Medulla oblongata (tissue), 1 donor: Measurements from ENCODE around the gene MAPK8.
"Not testable (repeated sequence)": the region's sequence is repeated elsewhere in the genome, so short reads cannot be mapped to it uniquely, and the experiment has no call there.

Source experiments
- DNase-seq: peaks from one replicate; pipeline ENCODE4 v3.0.0-alpha.2; 2015; ENCODE audit errors: extremely low spot score

The MAPK8 gene

GRCh38 chr10:48418189-48418788 is 111.8 kb downstream of the MAPK8 start:
- DNase-seq: peak; percentile 40

GRCh38 chr10:48419714-48420113 is 113.2 kb downstream of the MAPK8 start:
- DNase-seq: no peak

DNA sequence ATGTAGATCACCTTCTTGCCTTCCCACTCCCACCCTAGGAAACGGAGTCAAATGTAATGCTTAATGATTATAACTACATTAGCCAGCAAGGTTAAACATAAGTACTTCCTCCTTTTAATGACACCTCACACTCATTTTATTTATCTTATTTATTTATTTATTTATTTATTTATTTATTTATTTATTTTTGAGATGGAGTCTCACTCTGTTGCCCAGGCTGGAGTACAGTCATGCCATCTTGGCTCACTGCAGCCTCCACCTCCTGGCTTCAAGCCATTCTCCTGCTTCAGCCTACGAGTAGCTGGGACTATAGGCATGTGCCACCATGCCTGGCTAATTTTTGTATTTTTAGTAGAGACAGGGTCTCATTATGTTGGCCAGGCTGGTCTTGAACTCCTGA is 115.4 kb downstream of the MAPK8 start:
- DNase-seq: not testable (repeated sequence)

DNA sequence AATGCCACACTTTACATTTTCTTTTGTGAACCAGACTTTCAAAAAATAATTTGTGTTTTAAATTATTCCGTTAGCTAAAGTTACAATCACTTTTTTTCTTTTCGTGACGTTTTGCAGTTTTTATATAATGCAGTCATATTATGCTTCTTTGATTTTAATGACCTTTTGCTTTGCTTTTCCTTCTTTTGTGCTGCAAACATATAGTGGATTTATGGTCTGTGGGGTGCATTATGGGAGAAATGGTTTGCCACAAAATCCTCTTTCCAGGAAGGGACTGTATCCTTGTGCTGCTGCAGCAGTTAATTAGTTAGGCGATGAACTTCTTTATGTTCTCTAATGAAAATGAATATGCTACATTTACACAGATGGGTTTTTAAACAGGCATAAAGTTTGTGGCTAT is 117.4 kb downstream of the MAPK8 start:
- DNase-seq: no peak

GRCh38 chr10:48428896-48429295 is 122.4 kb downstream of the MAPK8 start:
- DNase-seq: no peak

DNA sequence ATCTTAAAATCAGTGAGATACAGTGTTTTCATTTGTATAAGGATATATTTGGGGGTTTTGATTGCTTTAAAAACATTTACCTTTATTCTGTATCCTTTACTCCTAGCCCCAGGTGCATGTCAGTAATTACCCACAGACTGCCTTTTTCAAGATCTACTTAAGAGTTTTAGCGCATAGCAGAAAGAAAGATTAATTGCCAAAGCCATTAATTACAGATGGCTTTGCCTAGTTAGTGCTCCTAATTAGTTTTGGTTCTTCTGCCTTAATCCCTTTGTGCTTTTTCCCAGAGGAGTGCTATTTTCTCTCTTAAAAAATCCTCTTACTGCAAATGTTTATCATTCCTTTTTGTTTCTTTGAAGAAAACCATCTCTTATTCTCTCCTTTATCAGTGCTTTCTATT is 122.8 kb downstream of the MAPK8 start:
- no peak for DNase-seq

- DNase-seq: no peak
Observed at GRCh38 chr10:48430402-48430993, 124.0 kb downstream of the MAPK8 start.

- DNase-seq: no peak
Observed at GRCh38 chr10:48431871-48432270, 125.4 kb downstream of the MAPK8 start.

DNA sequence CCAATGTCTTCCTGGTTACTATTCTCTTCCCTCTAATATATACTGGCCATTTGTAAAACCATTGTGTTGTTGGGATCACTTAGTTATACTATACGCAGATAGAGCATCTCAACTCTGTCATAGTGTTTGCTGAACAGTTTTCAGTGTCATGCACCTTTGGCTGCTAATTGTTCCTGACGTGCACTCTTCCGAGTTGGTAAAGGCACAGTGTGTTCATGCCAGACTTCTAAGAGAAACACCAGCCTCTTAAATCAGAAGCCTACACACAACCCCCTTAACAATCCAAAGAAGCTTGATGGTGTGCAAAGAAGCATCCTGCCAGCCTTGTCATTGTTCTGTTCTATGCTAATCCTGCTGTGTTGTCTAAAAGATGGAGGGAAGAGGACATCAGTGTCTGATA is 131.1 kb downstream of the MAPK8 start:
- DNase-seq: no peak

DNA sequence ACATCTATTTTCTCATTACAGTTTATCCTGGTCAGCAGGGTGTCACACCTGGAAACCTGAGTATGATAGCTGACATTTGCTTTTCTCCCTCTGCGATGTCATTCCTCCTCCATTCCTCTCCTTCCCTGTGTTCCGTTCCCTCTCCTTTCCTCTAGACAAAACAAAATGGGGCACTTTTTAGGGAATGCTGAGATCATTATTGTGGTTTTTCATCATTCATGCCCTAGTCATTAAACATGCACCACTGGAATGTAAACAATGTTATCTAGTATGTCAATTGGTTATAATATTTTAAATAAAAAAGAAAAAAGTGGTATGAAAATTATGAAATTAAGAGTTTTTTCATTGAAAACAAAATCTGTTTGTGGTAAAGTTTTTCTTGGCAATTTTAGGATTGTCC is 132.6 kb downstream of the MAPK8 start:
- no peak for DNase-seq

- no peak for DNase-seq
Observed at GRCh38 chr10:48439581-48440041, 133.1 kb downstream of the MAPK8 start.

GRCh38 chr10:48440771-48441170 is 134.3 kb downstream of the MAPK8 start:
- no peak for DNase-seq

GRCh38 chr10:48442090-48442808 is 135.8 kb downstream of the MAPK8 start:
- no peak for DNase-seq

GRCh38 chr10:48442809-48443177 is 136.3 kb downstream of the MAPK8 start:
- no peak for DNase-seq

DNA sequence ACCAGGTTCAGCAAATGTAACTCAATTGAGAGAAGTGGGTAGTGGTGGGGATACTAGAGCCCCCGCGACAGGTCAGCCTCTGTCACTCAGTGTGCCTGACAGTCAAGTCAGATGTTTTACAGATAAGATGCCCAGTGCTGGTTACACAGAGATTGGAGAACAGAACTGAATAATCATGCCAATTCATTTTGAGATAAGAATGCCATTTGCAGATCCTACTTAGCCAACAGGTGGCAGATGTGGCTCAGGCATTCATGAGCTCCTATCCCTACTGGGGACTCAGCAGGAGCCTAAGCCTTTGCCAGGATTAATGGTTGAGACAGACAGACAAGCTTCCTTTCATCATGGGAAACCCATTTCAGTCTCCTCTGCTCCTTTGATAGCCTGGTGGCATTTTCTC is 137.8 kb downstream of the MAPK8 start:
- peak; percentile 65 for DNase-seq

DNA sequence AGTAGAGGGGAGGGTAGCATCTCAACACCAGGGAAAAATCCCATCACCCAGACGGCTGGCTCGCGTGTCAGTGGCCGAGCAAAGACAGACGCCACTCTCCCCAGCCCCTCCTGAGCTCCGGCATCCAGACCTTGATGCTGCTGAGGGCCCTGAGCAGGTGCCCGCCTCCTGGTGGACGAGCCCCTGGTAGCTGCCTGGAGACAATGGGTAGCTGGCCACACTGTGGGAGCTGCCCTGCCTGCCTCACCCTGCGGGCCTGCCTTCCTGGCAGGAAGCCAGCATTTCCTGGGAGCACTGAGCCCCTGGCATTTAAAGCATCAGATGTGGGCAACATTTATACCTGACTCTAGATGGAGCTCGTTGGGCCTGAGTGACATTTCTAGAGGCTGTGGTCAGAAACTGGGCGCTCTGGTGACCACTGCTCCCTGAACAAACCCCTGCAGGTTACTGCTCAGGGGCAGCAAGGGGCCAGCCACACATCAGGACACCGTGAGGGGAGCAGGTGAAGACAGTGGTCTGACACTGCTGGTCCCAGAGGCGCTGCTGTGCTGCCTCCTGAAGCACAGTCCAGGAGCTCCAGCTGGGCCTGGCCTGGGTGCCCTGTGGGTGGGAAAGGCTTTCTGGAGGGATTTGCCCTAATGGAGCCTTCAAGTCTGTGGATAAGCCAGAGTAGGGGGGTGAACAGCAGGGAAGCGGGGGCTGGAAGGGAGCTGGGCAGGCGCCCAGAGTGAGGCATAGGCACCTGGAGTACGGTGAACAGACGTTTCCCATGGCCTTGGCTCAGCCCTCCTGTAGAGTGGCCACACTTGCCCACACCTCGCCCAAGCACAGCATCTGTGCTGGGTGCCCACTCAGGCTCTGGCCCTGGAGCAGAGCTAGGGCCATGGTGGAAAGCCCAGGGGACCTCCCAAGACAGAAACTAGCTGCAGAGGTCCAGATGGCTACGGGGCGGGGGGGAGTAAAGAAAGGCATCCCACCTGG is 138.7 kb downstream of the MAPK8 start:
- no peak for DNase-seq

GRCh38 chr10:48445932-48446331 is 139.5 kb downstream of the MAPK8 start:
- DNase-seq: no peak

DNA sequence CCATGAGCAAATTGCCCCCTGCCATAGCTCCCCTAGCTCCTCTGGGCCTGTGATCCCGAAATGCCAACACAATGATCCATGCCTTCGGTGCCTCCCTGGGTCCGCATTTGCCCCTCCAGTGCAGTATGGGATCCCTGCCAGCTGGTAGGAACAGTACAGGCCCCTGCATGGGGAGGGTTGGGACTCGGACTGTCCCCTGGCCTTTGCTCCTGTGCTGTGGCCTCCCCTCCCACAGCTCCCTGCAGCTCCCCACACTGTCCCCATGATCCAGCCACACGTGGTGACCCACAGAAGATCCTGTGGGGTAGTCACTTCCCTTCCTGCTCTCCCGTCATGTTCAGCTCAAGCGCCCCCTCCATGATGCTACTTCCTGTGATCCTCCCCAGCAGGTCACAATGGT is 140.3 kb downstream of the MAPK8 start:
- no peak for DNase-seq

DNA sequence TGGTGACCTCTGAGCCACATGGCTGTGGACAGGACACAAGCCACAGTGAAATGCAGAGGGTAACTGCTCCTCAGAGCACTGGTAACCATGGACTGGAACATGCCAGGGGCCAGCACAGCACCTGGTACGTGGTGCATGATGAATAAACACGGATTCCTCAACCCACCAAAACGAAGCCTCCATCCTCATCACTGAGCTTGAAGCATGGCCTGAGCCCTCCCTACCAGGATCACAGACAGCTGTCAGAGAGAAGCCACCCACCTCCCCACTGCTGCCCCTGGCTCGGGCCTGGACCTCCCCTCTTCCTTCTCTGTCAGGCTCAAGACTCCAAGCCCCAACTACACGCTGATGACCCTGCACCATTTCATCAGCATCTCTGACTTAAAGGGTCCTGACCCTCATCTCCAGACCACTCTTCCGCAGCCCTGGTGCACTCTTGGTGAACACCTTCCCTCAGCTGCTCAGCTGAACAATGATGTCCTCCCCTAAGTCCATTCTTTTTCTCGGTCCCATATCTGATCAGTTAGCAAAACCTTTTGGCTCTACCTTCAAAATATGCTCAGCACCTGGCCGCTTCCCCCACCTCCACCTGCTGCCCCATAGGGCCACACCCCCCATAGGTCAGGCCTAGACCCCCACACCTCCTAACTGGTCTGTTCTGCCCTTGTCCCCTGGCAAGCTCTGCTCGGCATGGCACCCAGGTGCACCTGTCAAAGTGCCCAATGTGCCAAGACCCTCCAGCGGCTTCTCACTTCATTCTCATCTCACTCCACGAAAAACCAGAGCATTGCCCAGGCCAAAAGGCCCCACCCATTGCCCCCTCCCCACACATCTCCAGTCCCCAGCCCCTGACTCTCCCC is 141.1 kb downstream of the MAPK8 start:
- no peak for DNase-seq

- DNase-seq: no peak
Observed at GRCh38 chr10:48448796-48449195, 142.3 kb downstream of the MAPK8 start.
